Caco-2 (cell line): ENCODE data around the gene LILRB3. TPM values are rescaled to one million over a fixed set of nuclear protein-coding genes. Genes with fewer than 3 reads are reported as not detected.

ENCODE experiments used
- BruUV-seq: library from RNA; stranded (reverse); fragments of 400-500 nt; replicated peaks from 2 replicates; lab custom pipeline; 2021; lab: Mats Ljungman, UMichigan
- CTCF ChIA-PET: fragments of 300-600 bp; sonication (Branson Sonifier 250); formaldehyde crosslinking; loops from one replicate; lab custom pipeline; 2022; ENCODE audit warnings: antibody characterized with exemption; lab: Charles Lee
- POLR2A ChIA-PET: fragments of 300-600 bp; sonication (Branson Sonifier 250); formaldehyde crosslinking; loops from one replicate; lab custom pipeline; 2022; ENCODE audit warnings: antibody characterized with exemption; lab: Charles Lee
- DNase-seq, 2 experiments: peaks; one replicate each; pipeline versions ENCODE4 v3.0.0 to v3.0.0-alpha.2; 2020 to 2022
- H3K27me3 ChIP-seq: replicated peaks from 2 replicates; pipeline ENCODE4 v1.6.0; 2011; ENCODE audit warnings: low read length; ENCODE audit not compliant: control insufficient read depth, insufficient read depth
- H3K36me3 ChIP-seq: 2 replicates; pipeline ENCODE4 v1.5.1; 2011; ENCODE audit warnings: low read length; ENCODE audit not compliant: control insufficient read depth, insufficient read depth
- H3K4me1 ChIP-seq: fragments of 250-450 bp; sonication (Bioruptor Pico); 2 replicates; pipeline ENCODE4 v1.5.1; 2020; ENCODE audit warnings: mild to moderate bottlenecking
- H3K4me3 ChIP-seq: 2 replicates; pipeline ENCODE4 v1.5.1; 2011; ENCODE audit warnings: low read depth, mild to moderate bottlenecking, control low read depth, low read length
- H3K9me3 ChIP-seq: fragments of 250-450 bp; sonication (Bioruptor Pico); 2 replicates; pipeline ENCODE4 v1.5.1; 2020; ENCODE audit warnings: mild to moderate bottlenecking, moderate library complexity
- H3K27ac Mint-ChIP-seq: one replicate; pipeline ENCODE4 v1.8.0; 2022; ENCODE audit warnings: mixed read lengths; ENCODE audit not compliant: unreplicated experiment
- H3K27me3 Mint-ChIP-seq: one replicate; pipeline ENCODE4 v1.8.0; 2022; ENCODE audit warnings: mixed read lengths; ENCODE audit not compliant: insufficient read depth, unreplicated experiment
- H3K36me3 Mint-ChIP-seq: one replicate; pipeline ENCODE4 v1.8.0; 2022; ENCODE audit warnings: mild to moderate bottlenecking, mixed read lengths; ENCODE audit not compliant: insufficient read depth, unreplicated experiment
- H3K4me1 Mint-ChIP-seq: one replicate; pipeline ENCODE4 v1.8.0; 2022; ENCODE audit warnings: low read depth, mixed read lengths; ENCODE audit not compliant: unreplicated experiment
- H3K4me3 Mint-ChIP-seq: one replicate; pipeline ENCODE4 v1.8.0; 2022; ENCODE audit warnings: mild to moderate bottlenecking, moderate library complexity, mixed read lengths; ENCODE audit not compliant: unreplicated experiment
- H3K9me3 Mint-ChIP-seq: one replicate; pipeline ENCODE4 v1.8.0; 2022; ENCODE audit warnings: mixed read lengths; ENCODE audit not compliant: unreplicated experiment
- CTCF ChIP-seq, 2 experiments: fragments of 200-600 bp in 1 of 2; IDR thresholded peaks; 1 replicate in 1 of 2; 2 replicates in 1 of 2; pipeline versions ENCODE4 v1.5.1 to v1.8.0; 2011 to 2022; ENCODE audit warnings: antibody characterized with exemption in 1 of 2, control low read depth in 1 of 2, inconsistent platforms in 1 of 2, low read depth in 1 of 2, low read length in 1 of 2, mild to moderate bottlenecking in 1 of 2, moderate library complexity in 1 of 2; ENCODE audit not compliant: insufficient read depth in 1 of 2, severe bottlenecking in 1 of 2, unreplicated experiment in 1 of 2
- intact Hi-C: fragments of 100-400 bp; cut with micrococcal nuclease; formaldehyde crosslinking; loops from one replicate; pipeline ENCODE4 v1.10.0; 2022; ENCODE audit not compliant: unreplicated experiment
- total RNA-seq: library from RNA; stranded (reverse); gene quantifications from 2 replicates; pipeline ENCODE4 v1.2.3, GENCODE V29; 2022

LILRB3 gene
- total RNA-seq, 1 experiment from 2014 or later, result not detected

GRCh38 chr19:54178581-54179261 lies 44.1 kb downstream of the LILRB3 start:
- no peak for TF ChIP-seq CTCF (IDR thresholded peaks at IDR 0.05; ENCODE audit: insufficient read depth in 1 of 2, low read depth in 1 of 2, low read length in 1 of 2, severe bottlenecking in 1 of 2, unreplicated experiment in 1 of 2)
- Histone ChIP-seq H3K36me3 (peaks cover 2% of the 10 kb centered on the region; the same call in 1 of the 2 replicates), H3K4me1 (peaks cover 4% of the 10 kb centered on the region), H3K9me3 (no peaks in the 10 kb centered on the region), H3K4me3 (no peak overlapping the region), H3K27me3 (no peaks in the 10 kb centered on the region)
- H3K36me3 Mint-ChIP-seq, result peaks cover 39% of the 10 kb centered on the region
- H3K27me3 Mint-ChIP-seq, result no peaks in the 10 kb centered on the region
- H3K27ac Mint-ChIP-seq, result no peak overlapping the region
- no TSS peak for BruUV-seq
- ChIA-PET POLR2A (no interaction called here), CTCF (no interaction called here)
- DNase-seq, result peak in 1 of 2 experiments; percentile 70
- H3K4me3 Mint-ChIP-seq, result no peak overlapping the region
- H3K4me1 Mint-ChIP-seq, result peaks cover 5% of the 10 kb centered on the region
- intact Hi-C loops, result no loop called here
- H3K9me3 Mint-ChIP-seq, result no peaks in the 10 kb centered on the region

GRCh38 chr19:54173951-54174834 lies 48.6 kb downstream of the LILRB3 start:
- TF ChIP-seq CTCF (IDR thresholded peaks at IDR 0.05; ENCODE audit: insufficient read depth in 1 of 2, low read depth in 1 of 2, low read length in 1 of 2, severe bottlenecking in 1 of 2, unreplicated experiment in 1 of 2), result no peak
- Histone ChIP-seq H3K36me3 (peaks cover 2% of the 10 kb centered on the region; the same call in 1 of the 2 replicates), H3K9me3 (no peaks in the 10 kb centered on the region), H3K4me3 (no peak overlapping the region), H3K4me1 (peaks cover 10% of the 10 kb centered on the region), H3K27me3 (no peaks in the 10 kb centered on the region)
- H3K36me3 Mint-ChIP-seq, result peaks cover 68% of the 10 kb centered on the region
- no TSS peak for BruUV-seq
- CTCF ChIA-PET, result interaction anchor here (0.6 to 2.6 kb wide), 4 partner anchors 9 to 1480 kb away, joined by 3 to 56 read pairs (median 8); partner anchors contain the start of genes LENG1 and MBOAT7
- POLR2A ChIA-PET, result interaction anchor here (1.2 to 3.1 kb wide), 3 partner anchors 14 to 27 kb away, joined by 6 to 40 read pairs (median 8); partner anchors contain the start of genes MBOAT7, RPS9 and TSEN34
- H3K4me3 Mint-ChIP-seq, result peak overlapping the region; percentile 54
- peaks cover 21% of the 10 kb centered on the region for H3K4me1 Mint-ChIP-seq
- no peak for DNase-seq
- intact Hi-C loops, result loop anchor here (1.0 to 2.0 kb wide), 5 partner anchors 12 to 57 kb away; partner anchors contain the start of gene CNOT3
- H3K9me3 Mint-ChIP-seq, result no peaks in the 10 kb centered on the region
- no peaks in the 10 kb centered on the region for H3K27me3 Mint-ChIP-seq
- peak overlapping the region; percentile 73 for H3K27ac Mint-ChIP-seq

DNA sequence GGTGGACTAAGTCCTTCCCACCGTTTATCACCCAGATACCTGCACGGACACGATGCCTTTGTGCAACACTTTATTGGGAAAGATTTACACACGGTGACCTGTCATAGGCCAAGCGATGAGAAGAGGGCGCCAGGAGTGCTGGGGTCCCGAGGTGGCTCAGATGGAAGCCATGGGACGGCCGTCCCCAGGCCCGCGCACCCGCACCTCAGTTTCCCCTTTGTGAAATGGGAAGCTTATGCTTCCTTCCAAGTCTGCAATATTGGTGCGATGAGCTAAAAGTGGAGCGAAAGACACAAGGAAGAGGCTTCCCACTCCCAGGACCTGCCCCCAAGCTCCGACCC lies 49.5 kb downstream of the LILRB3 start:
- H3K27me3 ChIP-seq, result no peaks in the 10 kb centered on the region
- intact Hi-C loops, result loop anchor here (1.0 to 2.0 kb wide), 5 partner anchors 11 to 58 kb away; partner anchors contain the start of gene CNOT3
- peaks cover 2% of the 10 kb centered on the region; the same call in 1 of the 2 replicates for H3K36me3 ChIP-seq
- peak overlapping the region; percentile 23; the same call in 1 of the 2 replicates for H3K4me3 ChIP-seq
- peaks cover 21% of the 10 kb centered on the region for H3K4me1 Mint-ChIP-seq
- BruUV-seq, result TSS peak; percentile 41
- CTCF ChIA-PET, result interaction anchor here (0.6 to 2.6 kb wide), 11 partner anchors 8 to 93 kb away, joined by 3 to 56 read pairs (median 6); partner anchors contain the start of genes CNOT3, LENG1, MBOAT7 and TSEN34
- peaks cover 64% of the 10 kb centered on the region for H3K36me3 Mint-ChIP-seq
- DNase-seq, result no peak
- no peaks in the 10 kb centered on the region for H3K9me3 Mint-ChIP-seq
- peaks cover 10% of the 10 kb centered on the region for H3K4me1 ChIP-seq
- H3K27ac Mint-ChIP-seq, result peak overlapping the region; percentile 99
- no peak for TF ChIP-seq CTCF (IDR thresholded peaks at IDR 0.05; ENCODE audit: insufficient read depth in 1 of 2, low read depth in 1 of 2, low read length in 1 of 2, severe bottlenecking in 1 of 2, unreplicated experiment in 1 of 2)
- no peaks in the 10 kb centered on the region for H3K27me3 Mint-ChIP-seq
- H3K4me3 Mint-ChIP-seq, result peak overlapping the region; percentile 86
- POLR2A ChIA-PET, result interaction anchor here (0.6 to 3.1 kb wide), 7 partner anchors 14 to 36 kb away, joined by 3 to 40 read pairs (median 6); partner anchors contain the start of genes CNOT3, LENG1, MBOAT7 and RPS9
- no peaks in the 10 kb centered on the region for H3K9me3 ChIP-seq
